ENCODE results near the gene SLC6A6.

SLC6A6 gene

GRCh38 chr3:14518893-14519292 lies 116.5 kb downstream of the SLC6A6 start:
- H3K36me3 Mint-ChIP-seq (ENCODE audit: low read depth) = no peaks in the 10 kb centered on the region
- no peaks in the 10 kb centered on the region for H3K4me1 Mint-ChIP-seq (ENCODE audit: low read depth)
- no peaks in the 10 kb centered on the region for H3K9me3 Mint-ChIP-seq

GRCh38 chr3:14519406-14519805 lies 117.0 kb downstream of the SLC6A6 start:
- no peaks in the 10 kb centered on the region for H3K36me3 Mint-ChIP-seq (ENCODE audit: low read depth)
- DNase-seq (ENCODE audit: low spot score) = no peak
- no peak overlapping the region for H3K27ac Mint-ChIP-seq
- no peaks in the 10 kb centered on the region for H3K9me3 Mint-ChIP-seq
- no peaks in the 10 kb centered on the region for H3K4me1 Mint-ChIP-seq (ENCODE audit: low read depth)
- H3K27me3 Mint-ChIP-seq (ENCODE audit: low read depth) = no peaks in the 10 kb centered on the region
- H3K4me3 Mint-ChIP-seq = no peak overlapping the region

More at GRCh38 chr3:14518893-14519292, 116.5 kb downstream of the SLC6A6 start:
- Mint-ChIP-seq H3K4me3 (no peak overlapping the region), H3K27me3 (ENCODE audit: low read depth) (no peaks in the 10 kb centered on the region), H3K27ac (no peak overlapping the region)
- no peak for DNase-seq (ENCODE audit: low spot score)

GRCh38 chr3:14520149-14520548 lies 117.7 kb downstream of the SLC6A6 start:
- no peaks in the 10 kb centered on the region for H3K27me3 Mint-ChIP-seq (ENCODE audit: low read depth)
- no peak overlapping the region for H3K4me3 Mint-ChIP-seq
- H3K27ac Mint-ChIP-seq = no peak overlapping the region

GRCh38 chr3:14520967-14521366 lies 118.6 kb downstream of the SLC6A6 start:
- Mint-ChIP-seq H3K27me3 (ENCODE audit: low read depth) (no peaks in the 10 kb centered on the region), H3K4me3 (no peak overlapping the region)

More at GRCh38 chr3:14520149-14520548, 117.7 kb downstream of the SLC6A6 start:
- Mint-ChIP-seq H3K36me3 (ENCODE audit: low read depth) (no peaks in the 10 kb centered on the region), H3K9me3 (no peaks in the 10 kb centered on the region), H3K4me1 (ENCODE audit: low read depth) (no peaks in the 10 kb centered on the region)
- no peak for DNase-seq (ENCODE audit: low spot score)

GRCh38 chr3:14521611-14522010 lies 119.2 kb downstream of the SLC6A6 start:
- Mint-ChIP-seq H3K27me3 (ENCODE audit: low read depth) (no peaks in the 10 kb centered on the region), H3K4me3 (no peak overlapping the region), H3K9me3 (no peaks in the 10 kb centered on the region), H3K27ac (no peak overlapping the region), H3K36me3 (ENCODE audit: low read depth) (no peaks in the 10 kb centered on the region), H3K4me1 (ENCODE audit: low read depth) (no peaks in the 10 kb centered on the region)
- no peak for DNase-seq (ENCODE audit: low spot score)

More at GRCh38 chr3:14520967-14521366, 118.6 kb downstream of the SLC6A6 start:
- no peak for DNase-seq (ENCODE audit: low spot score)
- Mint-ChIP-seq H3K4me1 (ENCODE audit: low read depth) (no peaks in the 10 kb centered on the region), H3K9me3 (no peaks in the 10 kb centered on the region), H3K27ac (no peak overlapping the region), H3K36me3 (ENCODE audit: low read depth) (no peaks in the 10 kb centered on the region)

GRCh38 chr3:14522129-14522691 lies 119.8 kb downstream of the SLC6A6 start:
- Mint-ChIP-seq H3K36me3 (ENCODE audit: low read depth) (no peaks in the 10 kb centered on the region), H3K9me3 (no peaks in the 10 kb centered on the region), H3K4me3 (no peak overlapping the region), H3K27ac (no peak overlapping the region), H3K27me3 (ENCODE audit: low read depth) (no peaks in the 10 kb centered on the region), H3K4me1 (ENCODE audit: low read depth) (no peaks in the 10 kb centered on the region)
- DNase-seq (ENCODE audit: low spot score) = no peak

- Mint-ChIP-seq H3K27ac (no peak overlapping the region), H3K27me3 (ENCODE audit: low read depth) (no peaks in the 10 kb centered on the region), H3K4me1 (ENCODE audit: low read depth) (no peaks in the 10 kb centered on the region), H3K4me3 (no peak overlapping the region), H3K36me3 (ENCODE audit: low read depth) (no peaks in the 10 kb centered on the region), H3K9me3 (no peaks in the 10 kb centered on the region)
- no peak for DNase-seq (ENCODE audit: low spot score)
Measured at GRCh38 chr3:14522768-14523167, 120.4 kb downstream of the SLC6A6 start.

- no peak overlapping the region for H3K27ac Mint-ChIP-seq
Measured at GRCh38 chr3:14523792-14524191, 121.4 kb downstream of the SLC6A6 start.

GRCh38 chr3:14524311-14524711 lies 121.9 kb downstream of the SLC6A6 start:
- H3K9me3 Mint-ChIP-seq = no peaks in the 10 kb centered on the region
- H3K27ac Mint-ChIP-seq = no peak overlapping the region
- no peaks in the 10 kb centered on the region for H3K4me1 Mint-ChIP-seq (ENCODE audit: low read depth)
- no peaks in the 10 kb centered on the region for H3K36me3 Mint-ChIP-seq (ENCODE audit: low read depth)
- no peak overlapping the region for H3K4me3 Mint-ChIP-seq
- no peak for DNase-seq (ENCODE audit: low spot score)
- peaks cover 3% of the 10 kb centered on the region for H3K27me3 Mint-ChIP-seq (ENCODE audit: low read depth)

More at GRCh38 chr3:14523792-14524191, 121.4 kb downstream of the SLC6A6 start:
- no peaks in the 10 kb centered on the region for H3K36me3 Mint-ChIP-seq (ENCODE audit: low read depth)
- H3K4me1 Mint-ChIP-seq (ENCODE audit: low read depth) = no peaks in the 10 kb centered on the region
- no peaks in the 10 kb centered on the region for H3K9me3 Mint-ChIP-seq
- no peak for DNase-seq (ENCODE audit: low spot score)
- H3K4me3 Mint-ChIP-seq = no peak overlapping the region
- peaks cover 3% of the 10 kb centered on the region for H3K27me3 Mint-ChIP-seq (ENCODE audit: low read depth)

- Mint-ChIP-seq H3K27me3 (ENCODE audit: low read depth) (peaks cover 4% of the 10 kb centered on the region), H3K9me3 (no peaks in the 10 kb centered on the region), H3K36me3 (ENCODE audit: low read depth) (no peaks in the 10 kb centered on the region), H3K4me1 (ENCODE audit: low read depth) (no peaks in the 10 kb centered on the region), H3K27ac (no peak overlapping the region), H3K4me3 (no peak overlapping the region)
- no peak for DNase-seq (ENCODE audit: low spot score)
Measured at GRCh38 chr3:14524920-14525660, 122.7 kb downstream of the SLC6A6 start.

GRCh38 chr3:14525685-14526631 lies 123.6 kb downstream of the SLC6A6 start:
- Mint-ChIP-seq H3K9me3 (no peaks in the 10 kb centered on the region), H3K27ac (no peak overlapping the region), H3K27me3 (ENCODE audit: low read depth) (peaks cover 7% of the 10 kb centered on the region), H3K4me1 (ENCODE audit: low read depth) (no peaks in the 10 kb centered on the region), H3K4me3 (no peak overlapping the region), H3K36me3 (ENCODE audit: low read depth) (no peaks in the 10 kb centered on the region)
- no peak for DNase-seq (ENCODE audit: low spot score)

- Mint-ChIP-seq H3K27me3 (ENCODE audit: low read depth) (peaks cover 12% of the 10 kb centered on the region), H3K36me3 (ENCODE audit: low read depth) (no peaks in the 10 kb centered on the region), H3K4me1 (ENCODE audit: low read depth) (no peaks in the 10 kb centered on the region), H3K9me3 (no peaks in the 10 kb centered on the region), H3K27ac (no peak overlapping the region), H3K4me3 (no peak overlapping the region)
- DNase-seq (ENCODE audit: low spot score) = no peak
Measured at GRCh38 chr3:14528081-14528480, 125.7 kb downstream of the SLC6A6 start.

GRCh38 chr3:14531856-14532395 lies 129.5 kb downstream of the SLC6A6 start:
- Mint-ChIP-seq H3K27me3 (ENCODE audit: low read depth) (peaks cover 12% of the 10 kb centered on the region), H3K36me3 (ENCODE audit: low read depth) (no peaks in the 10 kb centered on the region), H3K4me1 (ENCODE audit: low read depth) (no peaks in the 10 kb centered on the region), H3K4me3 (no peak overlapping the region), H3K27ac (no peak overlapping the region), H3K9me3 (no peaks in the 10 kb centered on the region)
- no peak for DNase-seq (ENCODE audit: low spot score)

Measured in T-helper 2 cell treated with Interferon-gamma antibody and Interleukin-4, amounts not matched to agents 5 μg/mL and 100 μg/mL, for 36 hours (primary cell).